Diencephalon (tissue), 1 donor: ENCODE measurements around the gene SRPRA. TPM values are rescaled to one million over a fixed set of nuclear protein-coding genes. Genes with fewer than 3 reads are reported as not detected.

Experiments used
- small RNA-seq: library from RNA; depleted of rRNA; stranded (forward); fragments of <200 nt; gene quantifications from one replicate; pipeline ENCODE3, GENCODE V24; 2014
- total RNA-seq: library from RNA; depleted of rRNA; stranded (reverse); fragments of >200 nt; gene quantifications from one replicate; pipeline ENCODE4 v1.2.3, GENCODE V29; 2014

Gene SRPRA, protein sequence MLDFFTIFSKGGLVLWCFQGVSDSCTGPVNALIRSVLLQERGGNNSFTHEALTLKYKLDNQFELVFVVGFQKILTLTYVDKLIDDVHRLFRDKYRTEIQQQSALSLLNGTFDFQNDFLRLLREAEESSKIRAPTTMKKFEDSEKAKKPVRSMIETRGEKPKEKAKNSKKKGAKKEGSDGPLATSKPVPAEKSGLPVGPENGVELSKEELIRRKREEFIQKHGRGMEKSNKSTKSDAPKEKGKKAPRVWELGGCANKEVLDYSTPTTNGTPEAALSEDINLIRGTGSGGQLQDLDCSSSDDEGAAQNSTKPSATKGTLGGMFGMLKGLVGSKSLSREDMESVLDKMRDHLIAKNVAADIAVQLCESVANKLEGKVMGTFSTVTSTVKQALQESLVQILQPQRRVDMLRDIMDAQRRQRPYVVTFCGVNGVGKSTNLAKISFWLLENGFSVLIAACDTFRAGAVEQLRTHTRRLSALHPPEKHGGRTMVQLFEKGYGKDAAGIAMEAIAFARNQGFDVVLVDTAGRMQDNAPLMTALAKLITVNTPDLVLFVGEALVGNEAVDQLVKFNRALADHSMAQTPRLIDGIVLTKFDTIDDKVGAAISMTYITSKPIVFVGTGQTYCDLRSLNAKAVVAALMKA
- total RNA-seq = 18.9 TPM

DNA sequence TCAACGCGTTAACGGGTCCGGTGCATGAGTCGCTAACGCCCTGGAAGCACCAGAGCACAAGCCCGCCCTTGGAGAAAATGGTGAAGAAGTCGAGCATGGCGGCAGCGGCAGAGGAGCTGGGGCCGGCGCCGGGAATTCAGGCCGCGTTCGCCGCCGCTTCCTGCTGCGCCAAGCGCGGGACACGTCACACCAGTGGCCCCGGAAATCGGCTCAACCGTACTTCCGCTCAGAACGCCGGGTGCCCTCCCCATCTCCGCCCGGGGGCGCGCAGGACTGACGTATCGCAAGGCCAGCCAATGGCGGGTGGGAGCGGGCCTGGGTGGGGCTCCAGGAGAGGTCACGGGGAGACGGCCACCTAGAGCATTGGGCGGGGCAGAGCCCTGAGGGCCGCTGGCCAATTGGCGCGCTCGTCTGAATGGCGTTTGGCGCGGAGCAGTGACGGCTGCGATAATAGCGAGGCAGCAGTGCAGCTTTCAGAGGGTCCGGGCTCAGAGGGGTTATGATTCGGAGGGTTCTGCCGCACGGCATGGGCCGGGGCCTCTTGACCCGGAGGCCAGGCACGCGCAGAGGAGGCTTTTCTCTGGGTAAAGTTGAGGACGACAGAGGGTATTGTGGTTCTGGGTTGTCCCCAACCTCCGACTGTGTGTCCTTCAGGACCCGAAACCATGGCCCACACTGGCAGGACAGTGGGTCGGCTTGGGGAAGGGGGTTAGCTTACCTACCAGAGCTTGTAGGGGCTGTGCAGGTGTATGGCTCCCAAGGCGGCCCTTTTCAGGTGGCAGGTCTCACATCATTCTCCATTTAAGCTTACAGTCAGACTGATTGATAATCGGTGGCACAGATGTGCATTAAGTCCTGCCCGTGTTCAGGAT, at the start of gene SRPRA, which contains the start of gene FOXRED1:
TSS of gene SRPRA (minus strand) at position 188 of the 872 bp plus-strand sequence. CDS start at position 97, 91 bp downstream.
TSS of gene FOXRED1 (plus strand) at position 447 of the 872 bp plus-strand sequence. CDS start at position 500, 53 bp downstream.

DNA sequence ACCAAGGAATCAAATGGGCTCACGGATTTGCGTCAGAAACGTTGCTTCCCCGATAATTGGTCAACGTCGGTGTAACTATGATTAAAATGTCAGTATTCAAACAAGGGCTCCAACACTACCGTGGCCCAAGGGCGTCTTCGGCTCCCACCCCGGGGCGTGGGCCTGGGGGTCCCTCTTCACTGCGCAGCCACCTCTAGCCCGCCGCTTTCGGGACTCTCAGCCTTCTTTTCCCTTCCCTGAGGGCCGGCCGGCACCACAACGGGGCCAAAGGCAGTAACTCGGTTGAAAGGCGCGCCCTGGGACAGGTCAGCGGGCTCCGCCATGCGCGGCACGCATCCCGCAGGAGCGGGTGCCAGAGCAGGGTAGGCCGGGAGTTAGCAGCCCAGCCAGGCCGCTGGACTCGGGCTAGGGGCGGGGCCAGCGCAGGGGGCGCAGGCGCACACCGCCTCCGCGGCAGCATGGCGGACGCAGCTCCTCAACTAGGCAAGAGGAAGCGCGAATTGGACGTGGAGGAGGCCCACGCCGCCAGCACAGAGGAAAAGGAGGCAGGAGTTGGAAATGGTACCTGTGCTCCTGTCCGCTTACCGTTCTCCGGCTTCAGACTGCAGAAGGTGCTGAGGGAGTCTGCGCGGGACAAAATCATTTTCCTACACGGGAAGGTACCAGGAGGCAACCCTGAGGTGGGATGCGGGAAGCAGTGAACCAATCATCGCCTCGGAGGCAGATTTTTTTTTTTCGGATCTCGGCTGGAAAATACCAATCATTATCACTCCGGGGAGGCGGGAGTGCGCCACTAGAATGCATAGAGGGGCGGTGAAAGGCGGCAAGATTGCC, 35.1 kb upstream of the SRPRA start, which contains the start of gene DCPS:
TSS of gene DCPS (plus strand) at position 438 of the 834 bp plus-strand sequence. CDS start at position 459, 21 bp downstream.

DNA sequence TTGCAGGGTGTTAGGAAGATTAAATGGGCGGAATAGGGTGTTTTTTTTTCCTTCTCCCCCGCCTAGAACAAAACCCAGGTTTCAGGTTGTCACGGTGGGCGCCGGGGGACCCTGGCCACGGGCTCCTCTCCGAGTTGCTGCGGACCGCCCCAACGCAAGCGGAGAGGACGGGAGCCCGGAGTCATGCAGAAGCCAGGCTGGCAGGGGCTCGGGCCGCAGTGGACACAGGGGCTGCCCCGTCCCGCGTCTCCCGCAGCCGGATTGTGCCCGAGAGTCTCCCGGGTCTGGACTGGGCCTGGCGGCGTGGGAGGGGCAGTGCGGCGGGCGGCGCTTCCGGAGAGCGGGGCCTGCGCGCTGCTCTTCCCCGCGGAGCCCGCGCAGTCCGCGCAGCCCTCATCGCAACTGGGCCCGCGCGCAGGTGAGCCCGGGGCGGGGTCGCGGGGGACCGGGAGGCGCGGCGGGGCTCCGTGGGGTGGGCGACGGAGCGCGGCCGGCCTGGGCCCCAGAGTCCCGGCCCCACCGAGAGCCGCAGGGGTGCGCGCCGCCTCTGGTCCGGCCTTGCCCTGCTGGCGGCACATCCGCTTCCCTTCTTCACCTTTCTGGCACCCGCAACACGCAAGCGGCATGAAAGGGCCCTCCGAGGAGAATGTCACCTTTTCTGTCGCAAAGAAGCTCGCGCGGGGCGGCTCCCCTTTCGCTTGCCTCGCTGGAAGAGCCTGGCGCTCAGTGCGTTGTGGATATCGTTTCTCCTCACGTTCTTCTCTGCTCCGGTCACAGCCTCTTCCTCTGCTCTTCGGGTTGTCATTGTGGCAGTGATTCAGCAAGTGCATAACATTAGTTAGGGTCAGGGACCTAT, 14.3 kb upstream of the SRPRA start, which contains the start of gene TIRAP:
TSS of gene TIRAP (plus strand) at position 358 of the 856 bp plus-strand sequence. CDS start 7,802 bp downstream, outside the sequence.

Small RNA genes within 50 kb of the gene (small RNA-seq; reads per million reads assigned to genes)
- gene RN7SL351P (not detected), gene RNU4-86P (not detected)

Other genes starting within 250 kb of the SRPRA start
- 29.1 TPM for gene CDON, start 206.0 kb downstream of the SRPRA start, total RNA-seq
- 33.0 TPM for gene RPUSD4, start 57.2 kb downstream of the SRPRA start, total RNA-seq
- 21.2 TPM for gene FAM118B, start 57.1 kb downstream of the SRPRA start, total RNA-seq
- 19.4 TPM for gene FOXRED1, start 259 bp upstream of the SRPRA start, total RNA-seq
- 3.2 TPM for gene TIRAP, start 14.2 kb upstream of the SRPRA start, total RNA-seq
- gene DCPS, start 35.2 kb upstream of the SRPRA start, total RNA-seq = 5.5 TPM
- 22.1 TPM for gene ST3GAL4, start 86.8 kb upstream of the SRPRA start, total RNA-seq